Measurements from ENCODE around the gene TTC32.

DNA sequence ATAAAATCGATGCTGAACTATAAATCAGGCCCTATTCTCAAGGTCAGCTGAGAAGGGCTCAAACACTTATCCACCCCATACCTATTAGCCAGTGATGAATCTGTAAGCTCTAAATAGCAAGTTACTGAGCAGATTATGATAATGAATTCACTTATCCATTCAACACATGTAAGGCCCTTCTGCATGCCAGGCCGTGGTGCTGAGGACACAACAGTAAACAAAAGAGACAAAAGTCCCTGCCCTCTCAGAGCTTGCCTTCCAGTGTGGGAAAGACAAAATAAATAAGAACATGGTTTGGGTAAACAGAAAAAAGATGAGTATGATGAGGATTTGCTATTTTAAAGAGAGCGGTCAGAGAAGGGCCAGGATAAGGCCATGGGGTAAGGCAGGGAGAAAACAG is 11.7 kb downstream of the TTC32 start:
- TF ChIP-seq SUZ12 (IDR thresholded peaks at IDR 0.05; ENCODE audit: extremely low read depth, insufficient read depth, insufficient read length) (no peak), ZNF274 (IDR thresholded peaks at IDR 0.05; ENCODE audit: low read depth, low read length) (no peak)
